ENCODE measurements around the gene IL27RA.
A peak's percentile ranks its signal among the peaks of the same experiment; 100 is the strongest.
"Not testable (repeated sequence)": the region's sequence is repeated elsewhere in the genome, so short reads cannot be mapped to it uniquely, and the experiment has no call there.

DNA sequence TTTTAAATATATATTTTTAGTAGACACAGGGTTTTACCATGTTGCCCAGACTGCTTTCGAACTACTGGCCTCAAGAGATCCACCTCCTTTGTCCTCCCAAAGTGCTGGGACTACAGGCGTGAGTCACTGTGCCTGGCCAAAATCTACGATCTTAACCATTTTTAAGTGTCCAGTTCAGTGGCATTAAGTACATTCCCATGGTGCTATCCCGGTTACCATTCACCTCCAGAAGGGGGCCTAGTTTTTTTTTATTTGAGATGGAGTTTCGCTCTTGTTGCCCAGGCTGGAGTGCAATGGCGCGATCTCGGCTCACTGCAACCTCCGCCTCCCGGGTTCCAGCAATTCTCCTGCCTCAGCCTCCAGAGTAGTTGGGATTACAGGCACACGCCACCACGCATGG lies 3.6 kb downstream of the IL27RA start:
- TF ChIP-seq, protein P1, sequence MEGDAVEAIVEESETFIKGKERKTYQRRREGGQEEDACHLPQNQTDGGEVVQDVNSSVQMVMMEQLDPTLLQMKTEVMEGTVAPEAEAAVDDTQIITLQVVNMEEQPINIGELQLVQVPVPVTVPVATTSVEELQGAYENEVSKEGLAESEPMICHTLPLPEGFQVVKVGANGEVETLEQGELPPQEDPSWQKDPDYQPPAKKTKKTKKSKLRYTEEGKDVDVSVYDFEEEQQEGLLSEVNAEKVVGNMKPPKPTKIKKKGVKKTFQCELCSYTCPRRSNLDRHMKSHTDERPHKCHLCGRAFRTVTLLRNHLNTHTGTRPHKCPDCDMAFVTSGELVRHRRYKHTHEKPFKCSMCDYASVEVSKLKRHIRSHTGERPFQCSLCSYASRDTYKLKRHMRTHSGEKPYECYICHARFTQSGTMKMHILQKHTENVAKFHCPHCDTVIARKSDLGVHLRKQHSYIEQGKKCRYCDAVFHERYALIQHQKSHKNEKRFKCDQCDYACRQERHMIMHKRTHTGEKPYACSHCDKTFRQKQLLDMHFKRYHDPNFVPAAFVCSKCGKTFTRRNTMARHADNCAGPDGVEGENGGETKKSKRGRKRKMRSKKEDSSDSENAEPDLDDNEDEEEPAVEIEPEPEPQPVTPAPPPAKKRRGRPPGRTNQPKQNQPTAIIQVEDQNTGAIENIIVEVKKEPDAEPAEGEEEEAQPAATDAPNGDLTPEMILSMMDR (conservative IDR thresholded peaks at IDR 0.05; ENCODE audit: low read depth, low read length) = peak; percentile 30; the same call in 1 of the 2 replicates
- not testable (repeated sequence) for TF ChIP-seq EZH2phosphoT487 (IDR thresholded peaks at IDR 0.05; ENCODE audit: borderline replicate concordance, low read length); EZH2 (IDR thresholded peaks at IDR 0.05; ENCODE audit: low read length, unreplicated experiment)
